ENCODE data around the gene TMEM151B. TPM values are rescaled to one million over a fixed set of nuclear protein-coding genes. Genes with fewer than 3 reads are reported as not detected.
A peak's percentile ranks its signal among the peaks of the same experiment; 100 is the strongest.

TMEM151B gene
- total and polyA plus RNA-seq, 7 donors, result 0.16 to 1.1 (median 0.63) TPM; not detected in 2

GRCh38 chr6:44250718-44251123 is 19.5 kb upstream of the TMEM151B start:
- no peak overlapping the region for H3K27ac ChIP-seq
- H3K4me1 ChIP-seq, result peaks cover 0 to 27% (median 21%) of the 10 kb centered on the region in 4 donors
- H3K4me3 ChIP-seq, result no peak overlapping the region
- intact Hi-C loops (cut with DNase I), result no loop called here
- peaks cover 49 to 70% (median 64%) of the 10 kb centered on the region in 4 donors for H3K36me3 ChIP-seq
- 73 to 85% methylated on average over 3 of the region's 3 CpGs for WGBS, 2 donors
- DNase-seq, result no peak
- TF ChIP-seq CTCF (IDR thresholded peaks at IDR 0.05), result no peak
- TF ChIP-seq POLR2AphosphoS5 (IDR thresholded peaks at IDR 0.05), result no peak
- TF ChIP-seq POLR2A (IDR thresholded peaks at IDR 0.05), result no peak
- no peak for TF ChIP-seq EP300 (IDR thresholded peaks at IDR 0.05)
- H3K27me3 ChIP-seq, result no peaks in the 10 kb centered on the region
- no peaks in the 10 kb centered on the region for H3K9me3 ChIP-seq

GRCh38 chr6:44251576-44252524 is 18.4 kb upstream of the TMEM151B start:
- Histone ChIP-seq H3K27me3 (no peaks in the 10 kb centered on the region), H3K4me3 (no peak overlapping the region), H3K27ac (no peak overlapping the region), H3K9me3 (no peaks in the 10 kb centered on the region), H3K36me3 (peaks cover 49 to 71% (median 64%) of the 10 kb centered on the region in 4 donors), H3K4me1 (peaks cover 0 to 34% (median 28%) of the 10 kb centered on the region in 4 donors)
- 84 to 90% methylated on average over 14 of the region's 14 CpGs for WGBS, 2 donors
- intact Hi-C loops (cut with DNase I), result no loop called here
- no peak for TF ChIP-seq POLR2A (IDR thresholded peaks at IDR 0.05)
- no peak for TF ChIP-seq EP300 (IDR thresholded peaks at IDR 0.05)
- no peak for TF ChIP-seq POLR2AphosphoS5 (IDR thresholded peaks at IDR 0.05)
- no peak for TF ChIP-seq CTCF (IDR thresholded peaks at IDR 0.05)
- DNase-seq, result no peak

GRCh38 chr6:44253307-44254101 is 16.7 kb upstream of the TMEM151B start:
- Histone ChIP-seq H3K27ac (no peak overlapping the region), H3K4me1 (peaks cover 0 to 34% (median 31%) of the 10 kb centered on the region in 4 donors), H3K27me3 (no peaks in the 10 kb centered on the region), H3K36me3 (peaks cover 49 to 71% (median 65%) of the 10 kb centered on the region in 4 donors), H3K9me3 (no peaks in the 10 kb centered on the region), H3K4me3 (no peak overlapping the region)
- intact Hi-C loops (cut with DNase I), result no loop called here
- no peak for DNase-seq
- 60 to 72% methylated on average over 10 of the region's 10 CpGs for WGBS, 2 donors
- TF ChIP-seq EP300 (IDR thresholded peaks at IDR 0.05) (no peak), CTCF (IDR thresholded peaks at IDR 0.05) (peak in 3 of 4 experiments; percentile 21 to 32 (median 32))

GRCh38 chr6:44254191-44255104 is 15.8 kb upstream of the TMEM151B start:
- Histone ChIP-seq H3K4me1 (peaks cover 0 to 26% (median 21%) of the 10 kb centered on the region in 4 donors), H3K27ac (no peak overlapping the region), H3K4me3 (no peak overlapping the region), H3K9me3 (no peaks in the 10 kb centered on the region), H3K27me3 (no peaks in the 10 kb centered on the region), H3K36me3 (peaks cover 49 to 66% (median 59%) of the 10 kb centered on the region in 4 donors)
- WGBS, 2 donors, result 80 to 83% methylated on average over 12 of the region's 12 CpGs
- DNase-seq, result no peak
- intact Hi-C loops (cut with DNase I), result loop anchor here (5.0 kb wide), 1 partner anchor 157 kb away; no protein-coding TSS in a partner anchor
- TF ChIP-seq CTCF (IDR thresholded peaks at IDR 0.05) (no peak), POLR2AphosphoS5 (IDR thresholded peaks at IDR 0.05) (no peak), EP300 (IDR thresholded peaks at IDR 0.05) (no peak), POLR2A (IDR thresholded peaks at IDR 0.05) (no peak)

All from sigmoid colon (tissue), 7 donors.